Stomach (tissue), 9 donors: ENCODE data around the gene MB21D2. TPM values are rescaled to one million over a fixed set of nuclear protein-coding genes. Genes with fewer than 3 reads are reported as not detected.

Source experiments
- DNase-seq, 2 donors: peaks; one replicate each; pipeline versions ENCODE4 v3.0.0 to v3.0.0-alpha.2; 2013 to 2019
- H3K27ac ChIP-seq, 5 donors: fragments of 200-600 bp in 4 of 5; sonication (generic) in 4 of 5; one replicate each; pipeline ENCODE4 v1.5.1; 2013 to 2019; ENCODE audit warnings: mild to moderate bottlenecking in 1 of 5, moderate library complexity in 1 of 5
- H3K27me3 ChIP-seq, 3 donors: fragments of 200-600 bp; sonication (generic); one replicate each; pipeline ENCODE4 v1.5.1; 2017 to 2019; ENCODE audit warnings: mixed run types in 1 of 3
- H3K36me3 ChIP-seq, 4 donors: fragments of 200-600 bp; sonication (generic); 1 replicate in 3 of 4; 2 replicates in 1 of 4; pipeline ENCODE4 v1.5.1; 2016 to 2019
- H3K4me1 ChIP-seq, 4 donors: fragments of 200-600 bp; sonication (generic); one replicate each; pipeline ENCODE4 v1.5.1; 2016 to 2019
- H3K4me3 ChIP-seq, 4 donors: fragments of 200-600 bp; sonication (generic) in 3 of 4; one replicate each; pipeline ENCODE4 v1.5.1; 2016 to 2019; ENCODE audit warnings: mild to moderate bottlenecking in 1 of 4
- H3K9me3 ChIP-seq, 4 donors: fragments of 200-600 bp; sonication (generic); one replicate each; pipeline ENCODE4 v1.5.1; 2016 to 2019
- EP300 ChIP-seq: sonication (generic); formaldehyde crosslinking; IDR thresholded peaks from one replicate; pipeline ENCODE4 v1.6.1; 2017; ENCODE audit warnings: antibody characterized with exemption
- POLR2A ChIP-seq, 4 donors: fragments of 450-650 bp; IDR thresholded peaks; one replicate each; pipeline ENCODE4 v1.6.1; 2016; ENCODE audit warnings: antibody characterized with exemption in 4 of 4, control low read depth in 2 of 4, mild to moderate bottlenecking in 1 of 4, moderate library complexity in 1 of 4
- POLR2AphosphoS5 ChIP-seq, 3 donors: sonication (generic); formaldehyde crosslinking; IDR thresholded peaks; one replicate each; pipeline ENCODE4 v1.6.1; 2016; ENCODE audit warnings: antibody characterized with exemption in 3 of 3
- WGBS, 5 donors: extraction: QIAGEN DNeasy Blood & Tissue Kit in 3 of 5; methylation state at CpG; one replicate each; pipeline versions ENCODE4 v1.1.5 to v1.1.7; 2013 to 2018; 5-methylcytosine and 5-hydroxymethylcytosine counted together
- intact Hi-C: fragments of 100-400 bp; cut with DNase I; formaldehyde crosslinking; loops from one replicate; pipeline ENCODE4 v1.15.1; 2023; ENCODE audit warnings: low total_unique reads
- polyA plus RNA-seq, 3 donors: library from polyadenylated mRNA; stranded (reverse); fragments of 200-250 nt; gene quantifications; one replicate each; pipeline ENCODE4 v1.2.3, GENCODE V29; 2013
- total RNA-seq, 5 donors: library from RNA; depleted of rRNA; stranded (reverse); fragments of >200 nt; gene quantifications; one replicate each; pipeline versions ENCODE4 v1.1.0 to v1.2.3, GENCODE V29; 2014 to 2016
- TF ChIP-seq, protein P1 (sequence below), 7 experiments: fragments of 450-650 bp in 4 of 7; fragments of 200-600 bp in 3 of 7; sonication (generic) in 3 of 7; IDR thresholded peaks; one replicate each; pipeline ENCODE4 v1.5.1; 2016 to 2019; ENCODE audit warnings: antibody characterized with exemption in 7 of 7, control low read depth in 2 of 7, mild to moderate bottlenecking in 1 of 7
- donor health status: healthy with polysubstance abuse.
- donor health status: Bipolar disorder and iron deficiency.
- donor health status: healthy.

The MB21D2 gene
- total and polyA plus RNA-seq, 8 donors: 0.45 to 15.1 (median 2.0) TPM

DNA sequence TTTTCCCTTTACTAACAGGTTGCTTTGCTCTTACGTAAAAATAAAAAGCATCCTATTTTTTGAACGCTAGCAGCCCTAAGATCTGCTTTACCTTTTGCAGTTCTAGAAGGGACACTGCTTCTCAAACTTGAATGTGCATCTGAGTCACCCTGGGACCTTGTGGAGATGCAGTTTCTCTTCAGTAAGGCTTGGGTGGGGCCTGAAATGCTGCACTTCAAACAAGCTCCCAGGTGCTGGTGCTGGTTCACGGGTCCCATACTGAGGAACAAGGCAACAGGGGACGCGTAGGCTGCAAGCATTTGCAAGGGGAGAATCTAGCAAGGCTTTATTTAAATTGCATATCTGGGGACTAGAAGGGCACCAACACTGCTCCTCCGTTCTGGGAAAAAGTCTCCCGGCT is 30.0 kb downstream of the MB21D2 start:
- Histone ChIP-seq H3K27me3 (no peaks in the 10 kb centered on the region), H3K9me3 (no peaks in the 10 kb centered on the region), H3K36me3 (no peaks in the 10 kb centered on the region), H3K4me3 (no peak overlapping the region), H3K4me1 (peaks cover 9 to 31% (median 23%) of the 10 kb centered on the region in 4 donors), H3K27ac (no peak overlapping the region)
- peak in 1 of 2 donors; percentile 47 for DNase-seq
- 80 to 94% (median 92%) methylated on average over 7 of the region's 7 CpGs for WGBS, 5 donors
- intact Hi-C loops: no loop called here
- TF ChIP-seq POLR2AphosphoS5 (IDR thresholded peaks at IDR 0.05) (no peak), EP300 (no peak), POLR2A (IDR thresholded peaks at IDR 0.05) (no peak)
- TF ChIP-seq, protein P1, sequence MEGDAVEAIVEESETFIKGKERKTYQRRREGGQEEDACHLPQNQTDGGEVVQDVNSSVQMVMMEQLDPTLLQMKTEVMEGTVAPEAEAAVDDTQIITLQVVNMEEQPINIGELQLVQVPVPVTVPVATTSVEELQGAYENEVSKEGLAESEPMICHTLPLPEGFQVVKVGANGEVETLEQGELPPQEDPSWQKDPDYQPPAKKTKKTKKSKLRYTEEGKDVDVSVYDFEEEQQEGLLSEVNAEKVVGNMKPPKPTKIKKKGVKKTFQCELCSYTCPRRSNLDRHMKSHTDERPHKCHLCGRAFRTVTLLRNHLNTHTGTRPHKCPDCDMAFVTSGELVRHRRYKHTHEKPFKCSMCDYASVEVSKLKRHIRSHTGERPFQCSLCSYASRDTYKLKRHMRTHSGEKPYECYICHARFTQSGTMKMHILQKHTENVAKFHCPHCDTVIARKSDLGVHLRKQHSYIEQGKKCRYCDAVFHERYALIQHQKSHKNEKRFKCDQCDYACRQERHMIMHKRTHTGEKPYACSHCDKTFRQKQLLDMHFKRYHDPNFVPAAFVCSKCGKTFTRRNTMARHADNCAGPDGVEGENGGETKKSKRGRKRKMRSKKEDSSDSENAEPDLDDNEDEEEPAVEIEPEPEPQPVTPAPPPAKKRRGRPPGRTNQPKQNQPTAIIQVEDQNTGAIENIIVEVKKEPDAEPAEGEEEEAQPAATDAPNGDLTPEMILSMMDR (IDR thresholded peaks at IDR 0.05): no peak

DNA sequence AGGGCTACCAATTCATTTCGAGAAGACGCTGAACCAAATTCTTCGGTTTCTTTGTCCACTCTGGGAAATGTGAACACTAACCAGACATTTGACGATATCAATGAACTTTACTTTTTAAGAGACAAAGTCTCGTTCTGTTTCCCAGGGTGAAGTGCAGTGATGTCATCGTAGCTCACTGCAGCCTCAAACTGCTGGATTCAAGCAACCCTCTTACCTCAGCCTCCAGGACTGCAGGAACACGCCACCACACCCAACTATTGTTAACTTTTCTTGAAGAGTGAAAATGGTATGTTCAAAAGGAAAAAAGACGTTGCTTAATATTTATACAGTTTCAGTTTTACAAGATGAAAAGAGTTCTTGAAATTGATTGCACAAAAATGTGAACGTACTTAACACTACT is 30.6 kb downstream of the MB21D2 start:
- H3K27ac ChIP-seq: no peak overlapping the region

DNA sequence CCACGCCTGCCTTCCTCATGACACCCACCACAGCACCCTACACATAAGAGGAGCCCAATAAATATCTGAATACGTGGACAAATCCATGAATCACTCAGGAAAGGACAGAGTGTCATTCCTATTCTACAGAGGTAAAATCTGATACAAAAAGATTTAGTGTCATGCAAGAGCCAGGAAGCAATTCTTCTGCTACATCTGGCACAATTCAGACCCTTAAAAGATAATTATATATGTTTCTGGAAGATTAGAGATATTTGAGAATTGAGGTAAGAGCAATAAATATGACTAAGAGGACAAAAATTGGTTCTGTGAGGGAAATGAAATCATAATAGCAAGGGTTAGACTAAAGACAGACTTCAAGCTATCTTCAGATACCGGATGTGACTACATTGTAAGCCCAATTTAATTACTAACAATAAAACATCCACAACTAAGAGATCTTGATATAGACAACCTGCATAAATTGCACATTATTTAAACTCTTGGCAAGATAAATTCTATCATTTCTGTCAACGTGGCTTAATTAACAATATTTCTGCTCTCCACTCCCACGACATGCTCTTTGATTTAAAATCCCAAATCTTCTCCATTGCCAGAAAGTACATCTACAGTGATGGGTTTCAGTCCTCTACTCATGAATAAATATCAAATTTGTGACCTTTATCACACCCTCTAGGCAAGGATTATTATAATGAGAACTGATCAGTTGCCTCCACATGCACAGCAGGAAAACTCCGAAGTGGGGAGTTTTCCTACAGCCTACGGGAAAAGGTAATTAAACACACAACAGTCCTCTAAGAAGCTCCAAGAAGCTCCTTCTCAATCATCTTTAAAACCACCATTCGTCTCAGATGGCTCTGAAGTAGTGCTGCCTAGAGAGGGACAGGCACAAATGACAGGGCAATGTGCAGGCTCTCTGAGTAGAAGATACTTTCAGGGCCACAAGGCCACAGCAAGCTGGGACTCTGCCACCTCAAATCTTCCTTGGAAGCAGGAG is 32.6 kb downstream of the MB21D2 start:
- H3K27ac ChIP-seq: no peak overlapping the region

More for the DNA sequence above, 30.6 kb downstream of the MB21D2 start:
- H3K27me3 ChIP-seq: no peaks in the 10 kb centered on the region
- H3K4me3 ChIP-seq: no peak overlapping the region
- TF ChIP-seq POLR2A (IDR thresholded peaks at IDR 0.05) (no peak), POLR2AphosphoS5 (IDR thresholded peaks at IDR 0.05) (no peak), EP300 (no peak)
- TF ChIP-seq, protein P1 (IDR thresholded peaks at IDR 0.05): no peak
- no peaks in the 10 kb centered on the region for H3K9me3 ChIP-seq
- DNase-seq: peak in 1 of 2 donors; percentile 75
- H3K4me1 ChIP-seq: peaks cover 9 to 28% (median 19%) of the 10 kb centered on the region in 4 donors
- 73 to 88% (median 87%) methylated on average over 9 of the region's 9 CpGs for WGBS, 5 donors
- intact Hi-C loops: no loop called here
- H3K36me3 ChIP-seq: no peaks in the 10 kb centered on the region

DNA sequence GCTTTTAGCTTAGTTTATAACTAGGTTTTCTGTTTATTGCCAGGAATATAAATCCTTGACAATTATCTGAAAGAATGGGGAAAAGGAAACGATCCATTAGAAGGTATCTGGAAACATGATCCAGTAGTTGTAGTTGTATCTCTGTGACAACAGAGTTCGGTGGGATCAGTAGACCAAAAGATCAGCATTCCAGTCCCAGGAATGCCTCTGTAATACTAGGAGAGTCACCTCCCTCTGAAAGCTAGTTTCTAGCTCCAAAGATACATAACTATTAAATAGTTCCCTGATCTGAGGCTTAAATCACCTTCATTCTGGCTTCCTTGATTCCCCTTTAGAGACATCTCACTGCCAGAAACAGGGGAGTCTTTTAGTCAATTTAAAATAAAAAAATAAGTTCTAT is 34.1 kb downstream of the MB21D2 start:
- no peaks in the 10 kb centered on the region for H3K36me3 ChIP-seq
- TF ChIP-seq, protein P1 (IDR thresholded peaks at IDR 0.05): no peak
- TF ChIP-seq POLR2AphosphoS5 (IDR thresholded peaks at IDR 0.05) (no peak), EP300 (no peak), POLR2A (IDR thresholded peaks at IDR 0.05) (no peak)
- peaks cover 0 to 14% (median 6%) of the 10 kb centered on the region in 4 donors for H3K4me1 ChIP-seq
- DNase-seq: no peak
- no peaks in the 10 kb centered on the region for H3K27me3 ChIP-seq
- no peaks in the 10 kb centered on the region for H3K9me3 ChIP-seq
- intact Hi-C loops: no loop called here
- no peak overlapping the region for H3K4me3 ChIP-seq
- no peak overlapping the region for H3K27ac ChIP-seq
- WGBS, 5 donors: 68 to 90% (median 82%) methylated on average over 2 of the region's 2 CpGs

More for the DNA sequence above, 32.6 kb downstream of the MB21D2 start:
- TF ChIP-seq, protein P1 (IDR thresholded peaks at IDR 0.05): no peak
- TF ChIP-seq EP300 (no peak), POLR2A (IDR thresholded peaks at IDR 0.05) (no peak), POLR2AphosphoS5 (IDR thresholded peaks at IDR 0.05) (no peak)
- no peak for DNase-seq
- no peak overlapping the region for H3K4me3 ChIP-seq
- H3K36me3 ChIP-seq: no peaks in the 10 kb centered on the region
- no peaks in the 10 kb centered on the region for H3K27me3 ChIP-seq
- H3K9me3 ChIP-seq: no peaks in the 10 kb centered on the region
- intact Hi-C loops: no loop called here
- 61 to 78% (median 65%) methylated on average over 8 of the region's 8 CpGs for WGBS, 5 donors
- peaks cover 9 to 23% (median 19%) of the 10 kb centered on the region in 4 donors for H3K4me1 ChIP-seq
